CD4-positive, alpha-beta T cell treated with Interleukin-15 for 4 hours (primary cell): ENCODE data around the gene TMEM139.
A peak's percentile ranks its signal among the peaks of the same experiment; 100 is the strongest.

Experiments
- DNase-seq: peaks from one replicate; pipeline ENCODE4 v3.0.0-alpha.2; 2020; ENCODE audit warnings: low spot score

Gene TMEM139

GRCh38 chr7:143284591-143285469 is at the start of gene TMEM139:
TMEM139 (plus strand) TSS chr7:143284958; CDS start chr7:143285958, 1,000 bp downstream.
- no peak for DNase-seq

GRCh38 chr7:143235561-143235960 is 49.2 kb upstream of the TMEM139 start:
- no peak for DNase-seq

DNA sequence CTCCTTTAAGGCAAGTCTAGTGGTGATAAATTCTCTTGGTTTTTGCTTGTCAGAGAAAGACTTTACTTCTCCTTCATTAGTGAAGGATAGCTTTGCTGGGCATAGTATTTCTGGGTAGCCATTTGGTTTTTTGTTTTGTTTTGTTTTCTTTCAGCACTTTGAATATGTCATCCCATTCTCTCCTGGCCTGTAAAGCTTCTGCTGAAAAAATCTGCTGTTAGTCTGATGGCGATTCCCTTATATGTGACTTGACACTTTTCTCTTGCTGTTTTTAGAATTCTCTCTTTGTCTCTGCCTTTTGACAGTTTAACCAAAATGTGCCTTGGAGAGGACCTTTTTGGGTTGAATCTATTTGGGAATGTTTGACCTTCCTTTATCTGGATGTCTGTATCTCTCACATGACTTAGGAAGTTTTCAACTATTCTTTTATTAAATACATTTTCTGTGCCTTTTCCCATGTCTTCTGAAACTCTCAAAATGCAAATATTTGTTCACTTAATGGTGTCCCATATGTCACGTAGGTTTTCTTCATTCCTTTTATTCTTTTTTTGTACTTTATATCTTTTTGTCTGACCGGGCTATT is 48.3 kb upstream of the TMEM139 start:
- no peak for DNase-seq

DNA sequence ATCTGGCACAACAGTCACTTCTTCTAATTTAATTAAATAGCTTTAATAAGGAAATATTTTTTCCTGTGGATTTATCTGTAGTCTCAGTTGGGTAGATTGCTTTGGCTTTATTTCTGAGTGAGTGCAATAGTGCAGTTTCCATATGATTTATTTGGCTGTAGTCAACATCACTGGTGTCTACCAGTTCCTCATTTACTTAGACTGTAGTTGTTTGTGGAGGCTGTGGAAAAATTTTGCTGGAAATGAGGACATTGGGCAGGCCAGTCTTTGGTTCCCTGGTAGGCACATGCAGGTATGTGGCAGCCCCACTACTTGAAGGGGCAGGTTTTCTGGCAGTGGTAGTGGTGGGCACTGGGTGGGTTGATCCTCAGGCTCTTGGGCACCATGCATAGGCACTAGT is 47.4 kb upstream of the TMEM139 start:
- DNase-seq = no peak

- no peak for DNase-seq
Measured at GRCh38 chr7:143238289-143238980, 46.3 kb upstream of the TMEM139 start.

DNA sequence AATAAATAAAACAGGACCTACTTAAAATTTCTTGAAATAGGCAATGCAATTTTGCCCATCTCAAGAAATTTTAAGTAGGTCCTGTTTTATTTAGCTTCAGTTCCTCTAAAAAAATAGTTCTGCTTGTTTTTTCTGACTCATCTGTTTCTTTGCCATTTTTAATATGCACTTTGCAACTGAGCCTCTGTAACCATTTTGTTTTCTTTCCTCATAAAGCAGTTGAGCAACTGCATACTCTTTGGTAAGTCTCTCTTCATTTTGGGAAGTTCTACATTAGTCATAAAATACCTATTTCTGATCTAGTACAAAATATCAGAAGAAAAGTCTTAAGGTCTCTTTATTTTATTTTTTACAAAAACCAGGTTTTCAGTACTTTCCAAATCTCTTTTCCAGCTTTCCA is 44.9 kb upstream of the TMEM139 start:
- no peak for DNase-seq

DNA sequence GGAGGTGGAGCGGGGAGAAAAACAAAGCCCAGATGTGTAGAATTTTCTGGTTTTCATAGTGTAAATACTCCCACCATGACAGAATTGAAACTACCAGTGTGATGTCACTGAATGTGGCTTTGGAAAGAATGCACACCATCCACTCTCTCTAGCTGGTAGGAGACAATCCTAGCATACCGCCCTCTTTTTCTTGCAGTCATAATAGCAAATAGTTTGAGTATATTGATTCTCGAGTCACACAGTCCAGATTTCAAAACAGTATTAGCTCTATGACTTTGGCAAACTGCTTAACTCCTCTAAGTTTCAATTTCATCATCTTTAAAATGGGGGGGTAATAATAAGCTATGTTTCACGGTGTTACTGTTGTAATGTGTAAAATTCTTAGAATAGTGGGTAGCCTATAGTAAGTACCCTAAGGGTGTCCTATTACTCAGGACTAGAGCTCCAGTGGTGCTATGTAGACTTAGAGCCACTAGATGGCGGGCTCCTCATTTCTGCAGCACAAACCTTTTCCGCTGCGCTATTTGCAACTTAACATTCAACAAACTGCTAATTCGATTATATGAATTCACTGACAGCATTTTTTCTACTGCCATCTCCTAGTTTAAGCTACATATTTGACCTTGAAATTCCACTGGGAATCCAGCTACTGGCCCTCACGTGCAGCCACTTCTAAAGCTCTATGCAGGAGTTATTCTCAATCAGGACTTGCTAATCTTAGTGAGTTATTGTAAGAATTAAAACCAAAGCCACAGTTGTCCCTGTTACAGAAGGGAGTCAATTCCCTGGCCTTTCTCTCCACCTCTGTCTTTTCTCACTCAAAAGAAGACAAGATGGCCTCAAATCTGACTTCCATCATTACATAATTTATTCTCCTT is 44.2 kb upstream of the TMEM139 start:
- DNase-seq = peak; percentile 87

DNA sequence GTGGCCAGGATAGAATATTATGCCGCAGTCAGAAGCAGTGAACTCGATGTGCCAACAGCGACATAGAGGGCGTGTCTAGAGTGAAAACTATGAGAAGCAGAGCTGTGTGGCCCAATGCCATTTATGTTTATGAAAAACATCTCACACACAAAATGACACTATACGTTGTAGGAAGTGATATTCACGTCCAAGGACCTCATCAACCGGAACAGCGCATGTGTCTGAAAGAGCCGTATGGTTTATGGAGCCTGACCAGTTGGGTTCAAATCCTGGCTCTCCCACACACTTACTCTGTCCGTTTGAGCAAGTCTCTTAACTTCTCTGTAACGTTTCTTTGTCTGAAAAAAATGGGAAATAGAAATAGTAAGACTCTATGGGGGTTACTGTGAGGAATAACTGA is 42.5 kb upstream of the TMEM139 start:
- no peak for DNase-seq

- DNase-seq = no peak
Measured at GRCh38 chr7:143243111-143243510, 41.6 kb upstream of the TMEM139 start.

- no peak for DNase-seq
Measured at GRCh38 chr7:143243614-143244013, 41.1 kb upstream of the TMEM139 start.

DNA sequence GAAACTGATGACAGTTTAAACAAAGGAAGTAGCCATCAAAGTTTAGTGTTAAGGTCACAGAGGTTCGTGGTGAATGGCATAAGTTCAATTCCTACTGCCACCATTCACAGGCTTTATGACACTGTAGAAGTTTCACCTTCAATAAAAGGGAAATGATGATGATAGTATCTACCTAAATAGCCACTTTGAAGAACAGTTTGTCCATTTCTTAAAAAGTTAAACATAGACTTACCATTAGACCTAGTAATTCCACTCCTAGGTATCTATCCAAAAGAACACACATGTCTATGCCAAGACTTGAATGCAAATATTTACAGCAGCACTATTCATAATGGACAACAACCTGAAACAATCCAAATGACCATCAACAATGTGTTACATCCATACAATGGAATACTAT is 40.4 kb upstream of the TMEM139 start:
- DNase-seq = no peak

DNA sequence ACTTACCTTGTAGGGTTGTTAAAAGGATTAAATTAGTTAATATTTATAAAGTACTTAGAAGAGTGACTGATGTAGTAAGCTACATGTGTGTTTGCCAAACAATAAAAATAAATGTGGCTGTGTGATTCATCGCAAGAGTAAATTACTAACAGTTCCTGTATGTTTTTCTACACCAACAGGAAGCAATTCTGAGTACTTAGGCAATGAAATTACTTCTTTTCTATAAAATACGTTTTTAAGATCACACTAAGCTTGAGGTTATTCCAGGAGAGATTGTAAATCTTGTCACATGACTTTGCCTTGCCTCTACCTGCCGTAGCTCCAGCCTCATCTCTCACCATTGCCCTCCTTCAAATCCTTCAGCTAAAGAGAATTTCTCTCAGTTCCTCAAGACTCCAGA is 39.6 kb upstream of the TMEM139 start:
- DNase-seq = peak; percentile 73

DNA sequence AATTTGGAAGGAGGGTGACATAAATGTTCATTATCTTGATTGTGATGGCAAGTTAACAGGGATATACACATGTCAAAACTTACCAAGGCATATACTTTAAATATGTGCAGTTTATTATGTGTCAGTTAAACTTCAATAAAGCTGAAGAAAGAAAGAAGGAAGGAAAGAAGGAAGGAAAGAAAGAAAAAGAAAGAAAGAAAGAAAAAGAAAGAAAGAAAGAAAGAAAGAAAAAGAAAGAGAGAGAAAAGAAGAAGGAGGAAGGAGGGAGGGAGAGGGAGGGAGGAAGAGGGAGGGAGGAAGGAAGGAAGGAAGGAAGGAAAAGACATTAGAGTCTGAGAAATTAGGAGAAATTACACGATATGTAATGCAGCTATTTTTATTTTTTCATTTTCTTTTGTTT is 37.4 kb upstream of the TMEM139 start:
- no peak for DNase-seq

- no peak for DNase-seq
Measured at GRCh38 chr7:143248761-143249354, 35.9 kb upstream of the TMEM139 start.

- DNase-seq = no peak
Measured at GRCh38 chr7:143250199-143250598, 34.6 kb upstream of the TMEM139 start.

DNA sequence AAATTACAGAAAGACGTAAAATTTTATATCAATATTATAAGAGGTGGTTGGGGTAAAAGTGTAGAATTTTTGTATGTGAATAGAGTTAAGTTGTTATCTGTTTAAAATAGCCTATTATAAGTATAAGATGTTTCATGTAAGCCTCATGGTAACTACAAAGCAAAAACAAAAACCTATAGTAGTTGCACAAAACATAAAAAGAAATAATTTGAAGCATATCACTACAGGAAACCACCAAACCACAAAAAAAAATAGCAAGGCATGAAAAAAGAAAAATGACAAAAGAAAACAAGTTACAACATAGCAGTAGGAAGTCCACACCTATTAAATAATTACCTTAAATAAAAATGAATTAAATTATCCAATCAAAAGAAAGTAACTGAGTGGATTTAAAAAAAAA is 33.9 kb upstream of the TMEM139 start:
- peak; percentile 54 for DNase-seq

- DNase-seq = no peak
Measured at GRCh38 chr7:143252006-143252405, 32.8 kb upstream of the TMEM139 start.

DNA sequence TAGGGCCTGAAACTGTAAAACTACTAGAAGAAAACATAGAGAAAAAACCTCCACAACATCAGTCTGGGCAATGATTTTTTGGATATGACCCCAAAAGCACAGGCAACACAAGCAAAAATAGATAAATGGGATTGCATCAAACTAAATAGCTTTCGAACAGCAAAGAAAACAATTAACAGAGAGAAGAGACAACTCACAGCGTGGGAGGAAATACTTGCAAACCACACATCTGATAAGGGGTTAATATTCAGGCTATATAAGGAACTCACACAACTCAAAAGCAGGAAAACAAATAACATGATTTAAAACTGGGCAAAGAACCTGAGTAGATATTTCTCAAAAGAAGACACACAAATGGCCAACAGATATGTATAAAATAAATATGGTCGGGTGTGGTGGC is 29.2 kb upstream of the TMEM139 start:
- no peak for DNase-seq

DNA sequence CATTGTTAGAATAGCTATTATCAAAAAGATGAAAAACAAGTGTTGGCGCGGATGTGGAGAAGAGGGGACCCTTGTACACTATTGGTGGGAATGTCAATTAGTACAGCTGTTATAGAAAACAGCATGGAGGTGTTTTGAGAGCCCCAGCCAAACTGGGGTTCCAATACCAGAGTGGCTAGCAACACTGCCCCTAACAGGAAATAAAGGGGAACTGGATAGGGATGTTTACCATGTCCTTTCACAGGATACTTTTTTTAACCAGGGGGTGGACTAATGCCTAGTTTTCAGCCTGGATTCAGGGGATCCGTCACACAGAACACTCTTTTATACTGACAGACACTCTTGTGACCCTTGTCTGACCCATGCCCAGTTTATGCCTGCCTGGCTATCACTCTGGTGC is 28.4 kb upstream of the TMEM139 start:
- no peak for DNase-seq

- DNase-seq = no peak
Measured at GRCh38 chr7:143256932-143257331, 27.8 kb upstream of the TMEM139 start.

DNA sequence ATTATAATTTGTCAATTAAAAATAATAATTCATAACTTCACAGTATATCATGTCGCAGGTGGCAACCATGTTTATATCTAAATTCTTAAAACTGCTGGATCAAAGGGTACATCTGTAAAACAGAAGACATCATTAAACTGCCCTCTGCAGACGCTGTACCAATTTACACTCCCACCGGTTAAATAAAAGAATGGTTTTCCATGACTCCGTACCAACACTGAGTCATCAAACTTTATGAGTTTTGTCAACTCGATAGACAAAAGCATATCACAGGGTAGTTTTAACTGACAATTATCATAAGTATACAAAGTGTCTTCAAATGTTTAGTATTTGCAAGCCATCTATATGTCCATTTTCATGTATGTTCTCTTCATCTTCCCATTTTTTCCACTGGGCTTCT is 27.3 kb upstream of the TMEM139 start:
- DNase-seq = no peak

- DNase-seq = peak; percentile 67
Measured at GRCh38 chr7:143258831-143259230, 25.9 kb upstream of the TMEM139 start.
